KMS-11 (cell line): ENCODE results near the gene CDH19.

Source experiments
- H2AFZ ChIP-seq: fragments of 200-600 bp; sonication (generic); 2 replicates; pipeline ENCODE4 v1.6.1; 2016; ENCODE audit warnings: antibody characterized with exemption, mixed run types, low read depth
- H3K27ac ChIP-seq: fragments of 200-600 bp; sonication (generic); 2 replicates; pipeline ENCODE4 v1.6.1; 2016; ENCODE audit warnings: mild to moderate bottlenecking, mixed run types
- H3K27me3 ChIP-seq: fragments of 200-600 bp; sonication (generic); 2 replicates; pipeline ENCODE4 v1.6.1; 2017; ENCODE audit warnings: mild to moderate bottlenecking, low read depth, mixed run types, moderate library complexity; ENCODE audit not compliant: insufficient read depth
- H3K36me3 ChIP-seq: fragments of 200-600 bp; sonication (generic); 2 replicates; pipeline ENCODE4 v1.6.1; 2017; ENCODE audit warnings: mild to moderate bottlenecking, mixed run types; ENCODE audit not compliant: insufficient read depth
- H3K4me1 ChIP-seq: fragments of 200-600 bp; sonication (generic); 2 replicates; pipeline ENCODE4 v1.6.1; 2016; ENCODE audit warnings: mild to moderate bottlenecking, low read depth, mixed run types; ENCODE audit not compliant: poor library complexity, severe bottlenecking
- H3K4me2 ChIP-seq: fragments of 200-600 bp; sonication (generic); 2 replicates; pipeline ENCODE4 v1.7.0; 2016; ENCODE audit warnings: mild to moderate bottlenecking, mixed run types
- H3K4me3 ChIP-seq: fragments of 200-600 bp; sonication (generic); IDR thresholded peaks from 2 replicates; pipeline ENCODE4 v1.6.1; 2017; ENCODE audit warnings: low read depth, low read length, mixed read lengths; ENCODE audit not compliant: insufficient read depth
- H3K79me2 ChIP-seq: fragments of 200-600 bp; sonication (generic); 2 replicates; pipeline ENCODE4 v1.6.1; 2016; ENCODE audit warnings: low read depth, mixed run types; ENCODE audit not compliant: insufficient read depth
- H3K9ac ChIP-seq: fragments of 200-600 bp; sonication (generic); 2 replicates; pipeline ENCODE4 v1.6.1; 2016; ENCODE audit warnings: mild to moderate bottlenecking, mixed run types
- H4K20me1 ChIP-seq: fragments of 200-600 bp; sonication (generic); 2 replicates; pipeline ENCODE4 v1.6.1; 2016; ENCODE audit warnings: mild to moderate bottlenecking, mixed run types; ENCODE audit not compliant: insufficient read depth
- TF ChIP-seq, protein P1 (sequence below): fragments of 200-600 bp; sonication (generic); conservative IDR thresholded peaks from 2 replicates; pipeline ENCODE4 v1.6.1; 2017; ENCODE audit warnings: low read depth, mild to moderate bottlenecking, antibody characterized with exemption, low read length, moderate library complexity, mixed read lengths

The CDH19 gene

DNA sequence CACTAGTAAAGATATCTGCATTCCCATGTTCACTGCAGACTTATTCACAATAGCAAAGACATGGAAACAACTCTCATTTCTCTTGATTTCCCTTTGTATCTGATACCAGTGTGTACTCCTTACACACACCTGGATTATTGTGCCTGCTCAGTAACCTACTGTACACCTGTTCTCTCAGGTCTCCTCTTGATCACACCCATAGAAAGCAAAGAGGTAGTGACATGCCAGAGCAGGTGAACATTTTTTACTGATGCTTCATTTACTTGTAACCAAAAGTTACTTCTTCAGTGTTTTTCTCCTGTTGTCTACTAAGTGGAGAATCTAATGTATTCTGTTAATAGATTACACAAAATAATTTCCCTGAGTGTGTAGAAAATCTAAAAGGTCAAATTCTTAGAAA is 46.8 kb downstream of the CDH19 start:
- Histone ChIP-seq H3K27me3 (no peaks in the 10 kb centered on the region), H3K9ac (no peak overlapping the region), H3K4me3 (no peak overlapping the region), H3K79me2 (no peaks in the 10 kb centered on the region), H3K27ac (no peak overlapping the region), H3K4me2 (no peak overlapping the region), H3K4me1 (no peaks in the 10 kb centered on the region), H2AFZ (no peak overlapping the region), H3K36me3 (no peaks in the 10 kb centered on the region), H4K20me1 (no peaks in the 10 kb centered on the region)
- TF ChIP-seq, protein P1, sequence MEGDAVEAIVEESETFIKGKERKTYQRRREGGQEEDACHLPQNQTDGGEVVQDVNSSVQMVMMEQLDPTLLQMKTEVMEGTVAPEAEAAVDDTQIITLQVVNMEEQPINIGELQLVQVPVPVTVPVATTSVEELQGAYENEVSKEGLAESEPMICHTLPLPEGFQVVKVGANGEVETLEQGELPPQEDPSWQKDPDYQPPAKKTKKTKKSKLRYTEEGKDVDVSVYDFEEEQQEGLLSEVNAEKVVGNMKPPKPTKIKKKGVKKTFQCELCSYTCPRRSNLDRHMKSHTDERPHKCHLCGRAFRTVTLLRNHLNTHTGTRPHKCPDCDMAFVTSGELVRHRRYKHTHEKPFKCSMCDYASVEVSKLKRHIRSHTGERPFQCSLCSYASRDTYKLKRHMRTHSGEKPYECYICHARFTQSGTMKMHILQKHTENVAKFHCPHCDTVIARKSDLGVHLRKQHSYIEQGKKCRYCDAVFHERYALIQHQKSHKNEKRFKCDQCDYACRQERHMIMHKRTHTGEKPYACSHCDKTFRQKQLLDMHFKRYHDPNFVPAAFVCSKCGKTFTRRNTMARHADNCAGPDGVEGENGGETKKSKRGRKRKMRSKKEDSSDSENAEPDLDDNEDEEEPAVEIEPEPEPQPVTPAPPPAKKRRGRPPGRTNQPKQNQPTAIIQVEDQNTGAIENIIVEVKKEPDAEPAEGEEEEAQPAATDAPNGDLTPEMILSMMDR = no peak

DNA sequence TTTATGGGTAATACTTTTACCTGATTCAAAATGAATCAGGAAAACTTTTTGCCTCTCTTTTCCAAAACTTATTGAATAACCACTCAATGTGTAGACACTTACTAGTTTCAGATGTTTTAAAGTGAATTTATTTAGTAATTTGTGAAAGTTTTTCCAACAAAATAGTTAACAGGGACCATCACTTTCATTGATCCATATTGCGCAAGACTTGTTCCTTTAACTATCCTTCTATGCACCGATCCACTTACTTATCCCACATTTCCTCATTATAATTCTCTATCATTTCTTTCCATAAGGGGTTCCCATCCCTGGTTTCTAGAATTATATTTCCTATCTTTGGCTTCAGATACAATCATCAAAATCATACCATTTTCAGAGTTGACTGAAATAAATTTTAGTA is 48.3 kb downstream of the CDH19 start:
- H3K4me3 ChIP-seq = no peak overlapping the region
- H3K4me1 ChIP-seq = no peaks in the 10 kb centered on the region
- no peak overlapping the region for H3K9ac ChIP-seq
- H3K79me2 ChIP-seq = no peaks in the 10 kb centered on the region
- H3K27ac ChIP-seq = no peak overlapping the region
- H3K36me3 ChIP-seq = no peaks in the 10 kb centered on the region
- TF ChIP-seq, protein P1 = no peak
- H4K20me1 ChIP-seq = no peaks in the 10 kb centered on the region
- H2AFZ ChIP-seq = no peak overlapping the region
- no peaks in the 10 kb centered on the region for H3K27me3 ChIP-seq
- H3K4me2 ChIP-seq = no peak overlapping the region

DNA sequence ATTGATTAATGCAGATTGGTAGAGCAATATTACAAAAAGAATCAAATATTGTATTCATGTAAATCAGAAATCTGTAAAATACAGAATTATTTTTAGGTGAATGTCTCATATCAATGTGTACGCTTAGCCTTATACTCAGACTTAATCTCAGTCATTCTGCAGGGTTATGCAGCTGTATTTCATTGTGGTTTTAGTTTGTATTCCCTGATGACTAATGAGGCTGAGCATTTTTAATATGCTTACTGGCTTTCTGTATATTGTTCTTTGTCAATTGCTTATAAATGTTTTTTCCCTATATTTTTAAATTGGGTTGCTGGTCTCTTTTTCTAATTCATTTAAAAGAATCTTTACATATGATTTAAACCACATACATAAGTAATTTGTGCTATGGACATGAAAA is 50.1 kb downstream of the CDH19 start:
- no peaks in the 10 kb centered on the region for H4K20me1 ChIP-seq
- no peaks in the 10 kb centered on the region for H3K27me3 ChIP-seq
- no peaks in the 10 kb centered on the region for H3K4me1 ChIP-seq
- H3K4me3 ChIP-seq = no peak overlapping the region
- H2AFZ ChIP-seq = no peak overlapping the region
- no peak overlapping the region for H3K4me2 ChIP-seq
- H3K27ac ChIP-seq = no peak overlapping the region
- H3K36me3 ChIP-seq = no peaks in the 10 kb centered on the region
- no peak overlapping the region for H3K9ac ChIP-seq
- TF ChIP-seq, protein P1 = no peak
- no peaks in the 10 kb centered on the region for H3K79me2 ChIP-seq

DNA sequence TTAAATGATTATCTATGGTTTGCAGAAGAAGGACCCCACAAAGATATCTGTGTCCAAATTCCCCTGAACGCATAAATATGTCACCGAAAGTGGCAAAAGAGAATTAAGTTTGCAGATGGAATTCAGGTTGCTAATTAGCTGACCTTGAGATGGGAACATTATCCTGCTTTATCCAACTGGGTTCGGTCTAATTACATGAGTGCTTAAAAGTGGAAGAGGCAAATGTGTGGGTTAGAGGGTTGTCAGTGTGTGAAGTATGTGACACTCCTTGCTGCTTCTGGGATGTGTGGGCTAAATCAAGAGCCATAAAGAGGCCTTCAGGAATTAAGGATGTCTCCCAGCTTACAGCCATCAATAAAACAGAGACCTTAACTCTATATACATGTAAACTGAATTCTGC is 53.5 kb downstream of the CDH19 start:
- H3K27me3 ChIP-seq = no peaks in the 10 kb centered on the region
- H3K79me2 ChIP-seq = no peaks in the 10 kb centered on the region
- no peak overlapping the region for H3K9ac ChIP-seq
- no peak overlapping the region for H3K4me2 ChIP-seq
- H3K4me3 ChIP-seq = no peak overlapping the region
- H2AFZ ChIP-seq = no peak overlapping the region
- H4K20me1 ChIP-seq = no peaks in the 10 kb centered on the region
- H3K4me1 ChIP-seq = no peaks in the 10 kb centered on the region
- no peaks in the 10 kb centered on the region for H3K36me3 ChIP-seq
- no peak overlapping the region for H3K27ac ChIP-seq
- TF ChIP-seq, protein P1 = no peak

DNA sequence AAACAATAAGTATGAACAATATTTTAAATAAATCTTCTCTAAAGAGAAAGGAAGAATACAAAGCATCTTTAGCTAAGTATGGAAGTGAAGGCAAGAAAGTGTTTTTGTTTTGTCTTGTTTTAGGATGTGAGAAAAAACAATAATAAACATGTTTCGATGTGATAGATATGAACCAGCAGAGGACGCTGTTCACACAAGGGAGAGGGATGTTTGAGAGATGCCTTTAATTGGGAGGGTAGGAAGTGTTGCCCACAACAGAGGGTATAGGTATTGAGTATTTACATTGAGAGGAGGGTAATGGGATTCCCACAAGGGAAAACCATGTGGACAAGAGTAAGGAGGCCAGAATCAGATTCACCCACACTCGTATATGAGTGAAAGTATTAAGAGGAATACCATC is 55.1 kb downstream of the CDH19 start:
- Histone ChIP-seq H3K9ac (no peak overlapping the region), H3K4me2 (no peak overlapping the region), H2AFZ (no peak overlapping the region), H3K4me1 (no peaks in the 10 kb centered on the region), H3K4me3 (no peak overlapping the region), H3K27ac (no peak overlapping the region), H3K27me3 (no peaks in the 10 kb centered on the region), H4K20me1 (no peaks in the 10 kb centered on the region), H3K36me3 (no peaks in the 10 kb centered on the region), H3K79me2 (no peaks in the 10 kb centered on the region)
- TF ChIP-seq, protein P1 = no peak
